ENCODE data around the gene CCNY.
"Not testable (repeated sequence)": the region's sequence is repeated elsewhere in the genome, so short reads cannot be mapped to it uniquely, and the experiment has no call there.

CCNY gene

GRCh38 chr10:35342183-35342753 is 6.0 kb downstream of the CCNY start:
- peaks cover 11% of the 10 kb centered on the region for H3K36me3 Mint-ChIP-seq (ENCODE audit: low read depth)
- peak overlapping the region; percentile 82 for H3K27ac Mint-ChIP-seq
- peak overlapping the region; percentile 57 for H3K4me3 Mint-ChIP-seq
- H3K9me3 Mint-ChIP-seq, result no peaks in the 10 kb centered on the region
- H3K27me3 Mint-ChIP-seq (ENCODE audit: low read depth), result no peaks in the 10 kb centered on the region
- peaks cover 53% of the 10 kb centered on the region for H3K4me1 Mint-ChIP-seq (ENCODE audit: low read depth)

- H3K9me3 Mint-ChIP-seq, result no peaks in the 10 kb centered on the region
- H3K27me3 Mint-ChIP-seq (ENCODE audit: low read depth), result no peaks in the 10 kb centered on the region
- H3K36me3 Mint-ChIP-seq (ENCODE audit: low read depth), result peaks cover 10% of the 10 kb centered on the region
- H3K27ac Mint-ChIP-seq, result no peak overlapping the region
- peaks cover 50% of the 10 kb centered on the region for H3K4me1 Mint-ChIP-seq (ENCODE audit: low read depth)
- H3K4me3 Mint-ChIP-seq, result no peak overlapping the region
Measured at GRCh38 chr10:35343739-35344138, 7.4 kb downstream of the CCNY start.

GRCh38 chr10:35345383-35345742 is 9.1 kb downstream of the CCNY start:
- H3K36me3 Mint-ChIP-seq (ENCODE audit: low read depth), result peaks cover 11% of the 10 kb centered on the region
- no peaks in the 10 kb centered on the region for H3K9me3 Mint-ChIP-seq
- H3K4me1 Mint-ChIP-seq (ENCODE audit: low read depth), result peaks cover 45% of the 10 kb centered on the region
- H3K27ac Mint-ChIP-seq, result no peak overlapping the region
- no peaks in the 10 kb centered on the region for H3K27me3 Mint-ChIP-seq (ENCODE audit: low read depth)
- no peak overlapping the region for H3K4me3 Mint-ChIP-seq

- no peak overlapping the region for H3K27ac Mint-ChIP-seq
- peaks cover 11% of the 10 kb centered on the region for H3K36me3 Mint-ChIP-seq (ENCODE audit: low read depth)
- no peak overlapping the region for H3K4me3 Mint-ChIP-seq
- peaks cover 45% of the 10 kb centered on the region for H3K4me1 Mint-ChIP-seq (ENCODE audit: low read depth)
- H3K9me3 Mint-ChIP-seq, result no peaks in the 10 kb centered on the region
- H3K27me3 Mint-ChIP-seq (ENCODE audit: low read depth), result no peaks in the 10 kb centered on the region
Measured at GRCh38 chr10:35346248-35346647, 9.9 kb downstream of the CCNY start.

GRCh38 chr10:35347121-35347562 is 10.8 kb downstream of the CCNY start:
- H3K27me3 Mint-ChIP-seq (ENCODE audit: low read depth), result no peaks in the 10 kb centered on the region

GRCh38 chr10:35347899-35348608 is 11.7 kb downstream of the CCNY start:
- Mint-ChIP-seq H3K4me1 (ENCODE audit: low read depth) (peaks cover 45% of the 10 kb centered on the region), H3K27ac (no peak overlapping the region), H3K36me3 (ENCODE audit: low read depth) (peaks cover 11% of the 10 kb centered on the region), H3K9me3 (no peaks in the 10 kb centered on the region), H3K4me3 (no peak overlapping the region), H3K27me3 (ENCODE audit: low read depth) (no peaks in the 10 kb centered on the region)

More at GRCh38 chr10:35347121-35347562, 10.8 kb downstream of the CCNY start:
- H3K9me3 Mint-ChIP-seq, result no peaks in the 10 kb centered on the region
- no peak overlapping the region for H3K27ac Mint-ChIP-seq
- H3K4me3 Mint-ChIP-seq, result no peak overlapping the region
- peaks cover 41% of the 10 kb centered on the region for H3K4me1 Mint-ChIP-seq (ENCODE audit: low read depth)
- peaks cover 11% of the 10 kb centered on the region for H3K36me3 Mint-ChIP-seq (ENCODE audit: low read depth)

- Mint-ChIP-seq H3K9me3 (no peaks in the 10 kb centered on the region), H3K4me3 (no peak overlapping the region), H3K27me3 (ENCODE audit: low read depth) (no peaks in the 10 kb centered on the region), H3K27ac (no peak overlapping the region), H3K36me3 (ENCODE audit: low read depth) (peaks cover 10% of the 10 kb centered on the region), H3K4me1 (ENCODE audit: low read depth) (peaks cover 50% of the 10 kb centered on the region)
Measured at GRCh38 chr10:35348609-35349388, 12.5 kb downstream of the CCNY start.

GRCh38 chr10:35349389-35349915 is 13.1 kb downstream of the CCNY start:
- no peak overlapping the region for H3K27ac Mint-ChIP-seq
- H3K4me3 Mint-ChIP-seq, result no peak overlapping the region
- H3K9me3 Mint-ChIP-seq, result no peaks in the 10 kb centered on the region
- H3K4me1 Mint-ChIP-seq (ENCODE audit: low read depth), result peaks cover 53% of the 10 kb centered on the region
- no peaks in the 10 kb centered on the region for H3K27me3 Mint-ChIP-seq (ENCODE audit: low read depth)
- peaks cover 10% of the 10 kb centered on the region for H3K36me3 Mint-ChIP-seq (ENCODE audit: low read depth)

GRCh38 chr10:35351021-35351420 is 14.7 kb downstream of the CCNY start:
- no peak overlapping the region for H3K4me3 Mint-ChIP-seq

GRCh38 chr10:35352097-35352496 is 15.8 kb downstream of the CCNY start:
- H3K9me3 Mint-ChIP-seq, result no peaks in the 10 kb centered on the region
- no peak overlapping the region for H3K4me3 Mint-ChIP-seq
- H3K27me3 Mint-ChIP-seq (ENCODE audit: low read depth), result no peaks in the 10 kb centered on the region
- peaks cover 7% of the 10 kb centered on the region for H3K36me3 Mint-ChIP-seq (ENCODE audit: low read depth)
- peak overlapping the region; percentile 19 for H3K27ac Mint-ChIP-seq
- peaks cover 66% of the 10 kb centered on the region for H3K4me1 Mint-ChIP-seq (ENCODE audit: low read depth)

More at GRCh38 chr10:35351021-35351420, 14.7 kb downstream of the CCNY start:
- Mint-ChIP-seq H3K27ac (no peak overlapping the region), H3K9me3 (no peaks in the 10 kb centered on the region), H3K36me3 (ENCODE audit: low read depth) (peaks cover 7% of the 10 kb centered on the region), H3K27me3 (ENCODE audit: low read depth) (no peaks in the 10 kb centered on the region), H3K4me1 (ENCODE audit: low read depth) (peaks cover 58% of the 10 kb centered on the region)

GRCh38 chr10:35352512-35352911 is 16.2 kb downstream of the CCNY start:
- Mint-ChIP-seq H3K4me3 (no peak overlapping the region), H3K9me3 (no peaks in the 10 kb centered on the region), H3K36me3 (ENCODE audit: low read depth) (peaks cover 7% of the 10 kb centered on the region), H3K27ac (no peak overlapping the region), H3K27me3 (ENCODE audit: low read depth) (no peaks in the 10 kb centered on the region), H3K4me1 (ENCODE audit: low read depth) (peaks cover 66% of the 10 kb centered on the region)

GRCh38 chr10:35353395-35353794 is 17.1 kb downstream of the CCNY start:
- Mint-ChIP-seq H3K4me3 (no peak overlapping the region), H3K27ac (no peak overlapping the region)

GRCh38 chr10:35353805-35354204 is 17.5 kb downstream of the CCNY start:
- no peak overlapping the region for H3K4me3 Mint-ChIP-seq
- H3K36me3 Mint-ChIP-seq (ENCODE audit: low read depth), result peaks cover 3% of the 10 kb centered on the region
- H3K9me3 Mint-ChIP-seq, result no peaks in the 10 kb centered on the region
- H3K4me1 Mint-ChIP-seq (ENCODE audit: low read depth), result peaks cover 67% of the 10 kb centered on the region
- no peak overlapping the region for H3K27ac Mint-ChIP-seq
- H3K27me3 Mint-ChIP-seq (ENCODE audit: low read depth), result no peaks in the 10 kb centered on the region

More at GRCh38 chr10:35353395-35353794, 17.1 kb downstream of the CCNY start:
- Mint-ChIP-seq H3K27me3 (ENCODE audit: low read depth) (no peaks in the 10 kb centered on the region), H3K4me1 (ENCODE audit: low read depth) (peaks cover 68% of the 10 kb centered on the region), H3K9me3 (no peaks in the 10 kb centered on the region), H3K36me3 (ENCODE audit: low read depth) (peaks cover 3% of the 10 kb centered on the region)

- H3K27ac Mint-ChIP-seq; H3K4me3 Mint-ChIP-seq; H3K9me3 Mint-ChIP-seq; H3K27me3 Mint-ChIP-seq (ENCODE audit: low read depth); H3K36me3 Mint-ChIP-seq (ENCODE audit: low read depth): not testable (repeated sequence)
- peaks cover 65% of the 10 kb centered on the region for H3K4me1 Mint-ChIP-seq (ENCODE audit: low read depth)
Measured at GRCh38 chr10:35354257-35354656, 17.9 kb downstream of the CCNY start.
